MV-4-11 (cell line): ENCODE measurements around the gene CEP192.
"Not testable (repeated sequence)": the region's sequence is repeated elsewhere in the genome, so short reads cannot be mapped to it uniquely, and the experiment has no call there.

Experiments
- DNase-seq: peaks from one replicate; lab custom pipeline; 2025; lab: John Stamatoyannopoulos, UW

CEP192 gene

GRCh38 chr18:12990967-12991820 is at the start of gene CEP192:
CEP192 (plus strand) TSS chr18:12991362; CDS start chr18:12999425, 8,063 bp downstream.
- DNase-seq, result peak; percentile 98

- DNase-seq, result no peak
Measured at GRCh38 chr18:12943215-12943614, 47.9 kb upstream of the CEP192 start.

GRCh38 chr18:12944709-12945108 is 46.5 kb upstream of the CEP192 start:
- DNase-seq, result no peak

GRCh38 chr18:12946549-12947284 is 44.4 kb upstream of the CEP192 start:
- DNase-seq, result peak; percentile 46

- peak; percentile 89 for DNase-seq
Measured at GRCh38 chr18:12947285-12948049, 43.7 kb upstream of the CEP192 start, which contains the start of gene SEH1L. SEH1L (plus strand) TSS chr18:12948011; CDS start chr18:12948122, 111 bp downstream.

GRCh38 chr18:12948050-12948804 is 42.9 kb upstream of the CEP192 start:
- DNase-seq, result peak; percentile 91

GRCh38 chr18:12958478-12958877 is 32.7 kb upstream of the CEP192 start:
- no peak for DNase-seq

GRCh38 chr18:12960395-12960794 is 30.8 kb upstream of the CEP192 start:
- DNase-seq, result no peak

GRCh38 chr18:12960853-12961397 is 30.2 kb upstream of the CEP192 start:
- DNase-seq, result no peak

- DNase-seq, result no peak
Measured at GRCh38 chr18:12963069-12963468, 28.1 kb upstream of the CEP192 start.

GRCh38 chr18:12968115-12968514 is 23.0 kb upstream of the CEP192 start:
- no peak for DNase-seq

GRCh38 chr18:12968619-12969018 is 22.5 kb upstream of the CEP192 start:
- DNase-seq, result no peak

GRCh38 chr18:12973562-12974213 is 17.5 kb upstream of the CEP192 start:
- DNase-seq, result no peak

- DNase-seq, result no peak
Measured at GRCh38 chr18:12975488-12975887, 15.7 kb upstream of the CEP192 start.

- DNase-seq, result no peak
Measured at GRCh38 chr18:12976305-12976704, 14.9 kb upstream of the CEP192 start.

GRCh38 chr18:12980065-12980464 is 11.1 kb upstream of the CEP192 start:
- not testable (repeated sequence) for DNase-seq

GRCh38 chr18:12989397-12990122 is 1.6 kb upstream of the CEP192 start:
- no peak for DNase-seq

- peak; percentile 63 for DNase-seq
Measured at GRCh38 chr18:12990123-12990475, 1.1 kb upstream of the CEP192 start.

- peak; percentile 72 for DNase-seq
Measured at GRCh38 chr18:12990641-12990966, 558 bp upstream of the CEP192 start.

GRCh38 chr18:12991821-12992179 is 638 bp downstream of the CEP192 start:
- DNase-seq, result no peak
